IPS-18a (cell line): ENCODE measurements around the gene SYVN1.
"Not testable (repeated sequence)": the region's sequence is repeated elsewhere in the genome, so short reads cannot be mapped to it uniquely, and the experiment has no call there.

Experiments used
- H3K27ac ChIP-seq: one replicate; pipeline ENCODE4 v1.5.1; 2013; ENCODE audit warnings: low read length
- H3K27me3 ChIP-seq: one replicate; pipeline ENCODE4 v1.6.1; 2013; ENCODE audit warnings: mild to moderate bottlenecking, low read length; ENCODE audit not compliant: control insufficient read depth, insufficient read depth
- H3K36me3 ChIP-seq: one replicate; pipeline ENCODE4 v1.6.1; 2013; ENCODE audit warnings: low read depth, low read length; ENCODE audit not compliant: control insufficient read depth
- H3K4me1 ChIP-seq: one replicate; pipeline ENCODE4 v1.6.1; 2013; ENCODE audit warnings: low read depth, low read length; ENCODE audit not compliant: control insufficient read depth
- H3K4me3 ChIP-seq: one replicate; pipeline ENCODE4 v1.5.1; 2013; ENCODE audit warnings: low read length
- H3K9ac ChIP-seq: one replicate; pipeline ENCODE4 v1.6.1; 2013; ENCODE audit warnings: mild to moderate bottlenecking, low read length, moderate library complexity
- H3K9me3 ChIP-seq: one replicate; pipeline ENCODE4 v1.6.1; 2013; ENCODE audit warnings: low read depth, low read length; ENCODE audit not compliant: control insufficient read depth

SYVN1 gene

DNA sequence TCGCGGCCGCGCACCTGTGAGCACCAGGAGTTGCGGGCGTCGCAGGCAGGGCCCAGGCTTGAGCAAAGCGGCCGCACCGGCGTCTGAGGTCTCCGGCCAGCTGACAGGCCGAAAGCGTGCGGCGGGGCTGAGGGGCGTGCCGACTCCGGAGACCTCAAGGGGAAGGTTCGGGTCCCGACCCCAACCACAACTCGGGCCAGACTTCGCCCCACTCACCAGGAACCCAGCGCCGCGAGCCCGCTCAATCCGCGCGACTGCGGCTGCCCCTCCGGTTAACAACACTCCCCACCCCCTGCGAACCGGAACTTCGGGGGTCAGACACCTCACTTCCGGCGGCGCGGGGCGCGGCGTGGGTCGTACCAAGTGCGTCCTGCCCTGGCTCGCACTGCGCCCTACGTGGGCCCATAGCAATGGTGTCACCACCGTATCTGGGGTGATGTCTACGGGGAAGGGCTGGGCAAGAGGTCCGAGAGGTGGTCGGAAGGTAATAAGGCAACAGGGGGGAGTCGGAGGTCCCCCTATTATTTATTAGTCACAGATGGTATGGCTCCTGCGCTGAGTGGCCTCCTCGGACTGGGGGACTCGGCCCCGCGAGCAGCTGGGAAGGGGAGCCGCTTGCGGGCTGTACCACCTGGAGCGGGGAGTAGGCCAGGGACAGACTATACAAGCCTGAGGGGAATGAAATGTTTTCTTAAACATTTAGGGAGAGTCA lies at the start of gene SYVN1:
TSS of gene SYVN1 (minus strand) at position 280 of the 712 bp plus-strand sequence. CDS start 918 bp downstream, outside the sequence.
- Histone ChIP-seq H3K9ac (peak within 1 kb of the TSS; percentile 90), H3K4me3 (peak within 1 kb of the TSS; percentile 91), H3K27me3 (no peaks in the 10 kb centered on the region), H3K27ac (peak within 1 kb of the TSS; percentile 96), H3K4me1 (peaks cover 4% of the 10 kb centered on the region), H3K9me3 (no peaks in the 10 kb centered on the region), H3K36me3 (peaks cover 18% of the 10 kb centered on the region)

DNA sequence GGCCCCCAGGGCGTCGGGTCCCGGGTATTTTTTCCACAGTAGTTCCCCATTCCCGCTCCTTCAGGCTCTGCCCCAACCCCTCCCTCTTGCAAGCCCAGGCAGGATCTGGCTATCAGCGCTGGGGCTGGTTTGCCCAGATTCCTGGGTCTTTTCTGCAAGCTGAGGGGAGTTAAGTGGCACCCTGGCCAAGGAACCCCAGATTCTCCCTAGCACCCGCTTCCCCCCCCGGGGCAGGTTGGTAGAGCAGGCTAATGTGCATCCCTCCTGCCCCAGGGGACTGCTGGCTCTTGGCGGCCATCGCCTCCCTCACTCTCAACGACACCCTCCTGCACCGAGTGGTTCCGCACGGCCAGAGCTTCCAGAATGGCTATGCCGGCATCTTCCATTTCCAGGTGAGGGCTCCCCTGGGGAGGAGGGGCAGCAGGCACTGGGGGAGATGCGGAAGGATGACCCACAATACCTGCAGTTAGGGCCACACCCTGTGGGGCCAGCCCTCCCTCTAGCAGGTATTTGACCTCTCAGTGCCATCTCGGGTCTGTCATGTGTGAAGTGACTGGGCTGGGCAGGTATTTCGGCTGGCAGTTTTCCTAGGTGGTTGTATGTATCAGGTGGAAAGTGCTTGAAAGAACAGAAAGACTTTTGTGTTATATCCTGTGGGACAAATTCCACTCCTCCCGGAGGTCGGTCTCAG lies 49.0 kb upstream of the SYVN1 start:
- H3K4me1 ChIP-seq: peaks cover 33% of the 10 kb centered on the region
- no peaks in the 10 kb centered on the region for H3K27me3 ChIP-seq
- H3K4me3 ChIP-seq: peak overlapping the region; percentile 80
- no peak overlapping the region for H3K27ac ChIP-seq
- H3K9ac ChIP-seq: peak overlapping the region; percentile 75
- H3K36me3 ChIP-seq: peaks cover 15% of the 10 kb centered on the region
- H3K9me3 ChIP-seq: no peaks in the 10 kb centered on the region

DNA sequence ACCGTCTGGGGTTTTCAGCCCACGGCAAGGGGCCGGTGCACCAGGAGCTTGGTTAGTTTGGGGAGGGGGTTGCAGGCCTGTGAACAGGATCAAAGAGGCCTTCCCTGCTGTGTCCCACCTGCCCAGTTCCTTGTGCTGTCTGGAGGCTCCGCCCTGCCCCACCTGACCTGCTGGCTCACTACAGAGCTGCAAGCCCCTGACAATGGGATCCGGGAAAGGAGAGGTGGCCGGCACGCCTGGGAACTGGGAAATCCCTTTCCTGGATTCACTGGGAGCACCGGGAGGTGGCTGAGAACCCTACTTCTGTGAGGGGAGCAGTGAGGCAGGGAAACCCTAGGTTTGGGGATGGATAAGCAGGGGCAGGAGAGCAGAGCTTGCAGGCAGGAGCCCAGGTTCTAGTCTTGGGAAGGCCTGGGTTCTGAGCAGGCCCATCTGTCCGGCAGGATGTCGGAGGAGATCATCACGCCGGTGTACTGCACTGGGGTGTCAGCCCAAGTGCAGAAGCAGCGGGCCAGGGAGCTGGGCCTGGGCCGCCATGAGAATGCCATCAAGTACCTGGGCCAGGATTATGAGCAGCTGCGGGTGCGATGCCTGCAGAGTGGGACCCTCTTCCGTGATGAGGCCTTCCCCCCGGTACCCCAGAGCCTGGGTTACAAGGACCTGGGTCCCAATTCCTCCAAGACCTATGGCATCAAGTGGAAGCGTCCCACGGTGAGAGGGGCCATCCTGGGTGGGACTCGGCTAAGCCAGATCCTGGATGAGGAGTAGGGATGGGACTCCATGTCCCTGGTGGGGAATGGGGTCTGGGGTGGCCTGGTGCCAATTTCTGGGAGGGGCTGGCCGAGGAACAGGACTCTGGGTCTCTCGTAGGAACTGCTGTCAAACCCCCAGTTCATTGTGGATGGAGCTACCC lies 48.2 kb upstream of the SYVN1 start:
- Histone ChIP-seq H3K27ac (peak overlapping the region; percentile 71), H3K27me3 (no peaks in the 10 kb centered on the region), H3K9me3 (no peaks in the 10 kb centered on the region), H3K4me3 (peak overlapping the region; percentile 80), H3K9ac (peak overlapping the region; percentile 75), H3K4me1 (peaks cover 33% of the 10 kb centered on the region), H3K36me3 (peaks cover 9% of the 10 kb centered on the region)

DNA sequence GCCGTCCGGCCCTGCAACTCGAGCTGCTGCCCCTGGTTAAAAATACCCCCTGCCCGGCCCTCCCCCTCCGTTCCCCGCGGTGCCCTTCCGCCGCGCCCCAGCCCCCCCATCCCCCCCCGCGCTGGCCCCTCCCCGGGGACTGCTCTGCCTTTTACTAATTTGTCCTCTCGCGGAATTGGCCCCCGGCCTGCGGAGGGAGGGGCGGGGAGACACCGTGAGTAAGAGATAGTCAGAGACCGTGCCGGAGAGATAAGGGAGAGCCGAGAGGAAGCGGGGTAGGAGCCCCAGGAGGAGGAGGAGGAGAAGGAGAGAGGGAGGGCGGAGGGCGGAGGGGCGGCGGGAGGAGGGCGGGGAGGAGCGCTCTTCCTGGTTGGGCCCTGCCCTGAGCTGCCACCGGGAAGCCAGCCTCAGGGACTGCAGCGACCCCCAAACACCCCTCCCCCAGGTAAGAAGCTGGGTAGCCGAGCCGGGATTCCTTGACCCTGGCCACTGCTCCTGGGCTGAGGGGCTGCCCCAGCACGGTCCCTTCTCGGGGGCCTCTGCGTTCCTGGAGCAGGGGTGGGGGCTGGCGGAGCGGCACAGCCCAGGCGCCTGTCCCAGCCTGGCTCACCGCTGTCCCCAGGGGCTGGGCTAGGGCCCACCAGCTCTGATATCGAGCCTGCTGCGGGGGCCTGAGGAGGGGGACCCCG lies 47.4 kb upstream of the SYVN1 start, which contains the start of gene CAPN1:
TSS of gene CAPN1 (plus strand) at position 360 of the 689 bp plus-strand sequence. CDS start 774 bp downstream, outside the sequence.
- Histone ChIP-seq H3K27me3 (no peaks in the 10 kb centered on the region), H3K9me3 (no peaks in the 10 kb centered on the region), H3K9ac (peak within 1 kb of the TSS; percentile 75), H3K4me1 (peaks cover 33% of the 10 kb centered on the region), H3K36me3 (peaks cover 2% of the 10 kb centered on the region), H3K4me3 (peak within 1 kb of the TSS; percentile 80), H3K27ac (peak within 1 kb of the TSS; percentile 71)

DNA sequence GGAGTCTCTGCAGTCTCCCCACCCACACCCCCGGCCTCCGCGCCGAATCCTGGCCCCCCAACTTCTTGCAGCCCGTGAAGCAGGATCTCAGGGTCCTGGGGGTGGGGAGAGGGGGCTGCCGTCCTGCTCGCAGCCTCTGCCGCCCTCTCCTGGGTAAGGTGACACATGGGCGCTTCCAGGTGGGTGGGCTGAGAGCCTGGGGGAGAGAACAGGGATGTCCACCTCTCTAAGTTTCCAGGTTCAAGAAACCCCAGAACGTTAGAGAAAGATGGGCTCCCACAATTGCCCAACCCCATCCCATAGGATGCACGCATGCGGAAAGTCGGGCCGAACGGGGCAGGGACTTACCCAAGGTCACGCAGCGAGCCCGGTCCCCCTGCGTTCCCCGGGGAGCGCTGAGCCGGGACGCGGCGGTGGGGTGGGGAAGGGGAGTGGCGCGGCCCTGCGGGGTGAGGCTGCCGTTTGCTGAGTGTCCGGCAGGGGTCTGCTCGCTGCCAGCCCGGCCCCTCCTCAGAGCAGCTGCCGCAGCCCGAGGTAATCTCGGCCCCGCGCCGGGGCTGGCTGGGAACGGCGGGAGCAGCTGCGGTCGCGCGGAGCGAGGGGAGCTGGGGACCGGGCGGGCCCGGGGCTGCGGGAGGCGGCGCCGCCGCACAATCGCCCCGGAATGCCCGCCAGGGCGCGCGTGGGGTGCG lies 46.7 kb upstream of the SYVN1 start:
- Histone ChIP-seq H3K27ac (no peak overlapping the region), H3K9me3 (no peaks in the 10 kb centered on the region), H3K36me3 (no peaks in the 10 kb centered on the region), H3K9ac (peak overlapping the region; percentile 52), H3K4me1 (peaks cover 33% of the 10 kb centered on the region), H3K27me3 (no peaks in the 10 kb centered on the region), H3K4me3 (peak overlapping the region; percentile 80)

DNA sequence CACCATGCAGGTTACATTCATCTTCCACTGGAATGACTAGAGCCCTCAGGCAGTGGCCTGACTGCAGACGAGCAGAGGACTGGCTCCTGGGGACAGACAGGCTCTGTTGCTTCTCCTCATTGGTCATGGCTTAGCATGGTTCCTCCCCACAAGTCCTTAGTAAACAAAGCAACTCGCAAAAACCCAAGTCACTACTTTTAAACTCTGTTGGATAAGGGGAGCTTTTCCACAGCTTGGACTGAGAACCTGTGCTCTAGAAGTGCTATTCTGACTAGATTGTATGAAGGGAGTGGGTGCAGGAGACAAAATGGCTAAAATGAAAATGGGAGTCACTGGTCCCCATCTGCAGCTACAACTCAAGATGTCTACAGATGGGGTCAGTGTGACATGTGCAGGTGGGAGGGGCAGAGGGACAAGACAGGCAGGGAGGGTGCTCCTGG lies 40.3 kb upstream of the SYVN1 start:
- not testable (repeated sequence) for H3K9me3 ChIP-seq, H3K36me3 ChIP-seq, H3K4me1 ChIP-seq, H3K27me3 ChIP-seq, H3K9ac ChIP-seq, H3K27ac ChIP-seq, H3K4me3 ChIP-seq

DNA sequence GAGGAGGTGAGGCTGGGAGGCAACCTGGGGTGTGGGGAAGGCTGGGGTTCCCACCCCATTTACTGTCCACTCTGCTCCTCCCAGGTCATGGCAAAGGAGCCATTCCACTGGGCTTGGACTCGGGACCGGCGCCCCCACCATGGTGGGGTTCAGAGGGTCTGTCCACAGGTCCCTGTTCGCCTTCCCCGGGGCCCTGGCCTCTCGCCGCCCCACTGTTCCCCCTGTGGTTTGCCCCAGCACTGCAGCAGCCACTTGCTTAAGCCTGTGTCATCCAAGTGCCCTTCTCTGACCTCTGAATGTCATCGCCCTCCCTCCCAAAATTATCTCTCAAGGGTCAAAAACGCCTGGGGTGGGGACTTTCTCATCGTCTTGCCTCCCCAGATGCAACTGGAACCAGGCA lies 38.3 kb upstream of the SYVN1 start:
- H3K27ac ChIP-seq: no peak overlapping the region
- H3K4me1 ChIP-seq: no peaks in the 10 kb centered on the region
- no peak overlapping the region for H3K4me3 ChIP-seq

DNA sequence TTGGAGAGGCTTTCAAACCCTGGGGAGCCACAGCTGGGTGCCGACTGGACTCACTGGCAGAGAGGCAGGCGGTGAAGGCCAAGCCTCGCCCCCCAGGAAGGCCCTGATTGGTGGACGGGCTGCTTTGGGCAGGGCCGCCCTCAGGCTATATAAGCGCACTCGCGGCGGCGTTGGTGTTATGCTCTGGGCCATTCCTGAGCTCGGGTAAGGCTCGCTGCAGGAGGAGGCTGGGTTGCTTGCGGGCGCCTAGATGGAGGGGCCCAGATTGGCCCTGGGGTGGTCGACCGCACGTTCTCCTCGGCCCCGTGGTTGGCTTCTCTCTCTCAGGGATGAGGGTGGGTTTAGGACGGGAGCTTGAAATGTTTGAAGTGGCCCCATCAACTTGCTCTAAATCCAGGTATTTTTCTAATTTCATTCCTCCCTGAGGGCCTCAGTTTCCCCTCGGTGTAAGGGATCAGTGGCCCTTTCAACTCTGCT lies 35.8 kb upstream of the SYVN1 start, which contains the start of gene SPDYC:
TSS of gene SPDYC (plus strand) at position 176 of the 477 bp plus-strand sequence. CDS start 1,125 bp downstream, outside the sequence.
- H3K4me1 ChIP-seq: no peaks in the 10 kb centered on the region
- H3K27me3 ChIP-seq: no peaks in the 10 kb centered on the region
- no peaks in the 10 kb centered on the region for H3K36me3 ChIP-seq
- H3K9ac ChIP-seq: no peak within 1 kb of the TSS
- H3K4me3 ChIP-seq: no peak within 1 kb of the TSS
- H3K9me3 ChIP-seq: no peaks in the 10 kb centered on the region
- no peak within 1 kb of the TSS for H3K27ac ChIP-seq

More for the DNA sequence above, 38.3 kb upstream of the SYVN1 start:
- no peaks in the 10 kb centered on the region for H3K27me3 ChIP-seq
- H3K9ac ChIP-seq: no peak overlapping the region
- H3K9me3 ChIP-seq: no peaks in the 10 kb centered on the region
- no peaks in the 10 kb centered on the region for H3K36me3 ChIP-seq

DNA sequence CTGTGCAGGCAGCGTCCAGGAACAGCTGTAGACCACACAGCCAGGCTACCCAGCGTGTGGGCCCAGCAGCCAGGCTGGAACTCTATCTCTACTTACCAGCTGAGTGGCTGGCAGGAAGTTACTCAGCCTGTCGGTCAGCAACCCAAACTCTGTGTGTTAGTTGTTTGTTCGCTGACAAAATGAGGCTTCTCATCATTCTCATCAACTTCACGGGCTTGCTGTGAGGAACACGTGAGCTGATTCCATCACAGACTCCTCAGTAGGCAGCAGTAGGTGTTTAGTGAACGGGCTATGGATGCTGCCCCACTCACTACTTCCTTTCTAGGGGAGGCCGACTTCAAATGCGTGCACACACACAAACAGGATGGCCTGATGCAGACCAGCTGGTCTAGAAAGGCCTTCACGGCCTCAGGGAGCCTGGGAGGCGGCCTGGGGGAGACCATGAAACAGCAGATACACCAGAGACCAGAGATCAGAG lies 34.9 kb upstream of the SYVN1 start:
- Histone ChIP-seq H3K4me3 (no peak overlapping the region), H3K9me3 (no peaks in the 10 kb centered on the region), H3K9ac (no peak overlapping the region), H3K27ac (no peak overlapping the region), H3K36me3 (no peaks in the 10 kb centered on the region), H3K27me3 (no peaks in the 10 kb centered on the region), H3K4me1 (no peaks in the 10 kb centered on the region)

DNA sequence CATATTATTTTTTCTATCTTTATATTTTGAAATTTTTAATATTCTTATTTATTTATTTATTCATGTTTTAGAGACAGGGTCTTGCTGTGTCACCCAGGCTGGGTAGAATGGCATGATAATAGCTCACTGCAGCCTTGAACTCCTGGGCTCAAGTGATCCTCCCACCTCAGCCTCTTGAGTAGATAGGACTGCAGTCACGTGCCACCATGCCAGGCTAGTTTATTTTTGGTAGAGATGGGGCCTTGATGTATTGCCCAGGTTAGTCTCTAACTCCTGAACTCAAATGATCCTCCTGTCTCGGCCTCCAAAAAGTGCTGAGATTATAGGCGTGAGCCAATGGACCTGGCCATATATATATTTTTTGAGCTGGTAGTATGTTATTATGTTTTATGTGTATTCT lies 33.3 kb upstream of the SYVN1 start:
- Histone ChIP-seq H3K9ac (no peak overlapping the region), H3K27ac (no peak overlapping the region), H3K9me3 (no peaks in the 10 kb centered on the region), H3K4me3 (no peak overlapping the region), H3K27me3 (no peaks in the 10 kb centered on the region), H3K36me3 (no peaks in the 10 kb centered on the region), H3K4me1 (no peaks in the 10 kb centered on the region)
